Stimulated activated CD8-positive, alpha-beta memory T cell treated with anti-CD3 and anti-CD28 coated beads, Interleukin-12 subunit alpha, Interleukin-12 subunit beta, amount 100 ng/mL, for 24 hours (primary cell): ENCODE results near the gene EDEM1.
"Not testable (repeated sequence)": the region's sequence is repeated elsewhere in the genome, so short reads cannot be mapped to it uniquely, and the experiment has no call there.

Experiments
- DNase-seq: peaks from one replicate; pipeline ENCODE4 v3.0.0-alpha.2; 2020; ENCODE audit errors: extremely low read depth

Gene EDEM1

DNA sequence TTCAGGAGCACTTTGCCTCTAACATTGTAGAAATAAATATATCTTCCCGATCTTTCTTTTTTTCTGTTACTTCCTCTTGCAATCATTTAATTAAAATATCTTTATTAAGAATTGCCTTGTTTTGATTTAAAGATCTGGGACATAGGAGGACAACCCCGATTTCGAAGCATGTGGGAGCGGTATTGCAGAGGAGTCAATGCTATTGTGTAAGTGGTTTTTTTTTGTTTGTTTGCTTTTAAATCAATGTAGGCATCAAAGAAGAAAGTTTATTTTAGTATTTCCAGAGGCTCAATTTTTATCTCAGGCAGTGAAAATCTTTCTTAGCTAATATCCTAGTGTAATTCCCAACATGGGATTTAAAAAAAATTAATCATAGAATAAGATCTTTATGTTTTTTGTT lies 15.5 kb upstream of the EDEM1 start:
- DNase-seq, result no peak

DNA sequence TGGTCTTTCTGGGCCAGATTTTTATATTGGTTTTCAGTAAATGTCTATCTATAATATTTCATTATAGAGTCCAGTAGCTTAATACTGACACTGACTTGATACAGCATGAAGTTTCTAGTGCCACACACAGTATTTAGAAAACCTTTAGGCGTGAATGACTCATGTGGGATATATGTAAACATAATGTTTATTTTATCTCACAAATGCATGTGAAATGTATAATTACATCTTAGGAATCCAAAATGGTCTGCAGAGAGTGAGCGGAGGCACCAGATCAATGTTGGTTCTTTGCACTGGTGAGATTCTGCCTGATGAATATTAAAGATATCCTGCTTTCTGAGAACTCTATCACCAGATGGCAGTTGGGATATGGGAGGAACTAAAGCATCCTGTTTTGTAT lies 8.5 kb upstream of the EDEM1 start:
- not testable (repeated sequence) for DNase-seq

DNA sequence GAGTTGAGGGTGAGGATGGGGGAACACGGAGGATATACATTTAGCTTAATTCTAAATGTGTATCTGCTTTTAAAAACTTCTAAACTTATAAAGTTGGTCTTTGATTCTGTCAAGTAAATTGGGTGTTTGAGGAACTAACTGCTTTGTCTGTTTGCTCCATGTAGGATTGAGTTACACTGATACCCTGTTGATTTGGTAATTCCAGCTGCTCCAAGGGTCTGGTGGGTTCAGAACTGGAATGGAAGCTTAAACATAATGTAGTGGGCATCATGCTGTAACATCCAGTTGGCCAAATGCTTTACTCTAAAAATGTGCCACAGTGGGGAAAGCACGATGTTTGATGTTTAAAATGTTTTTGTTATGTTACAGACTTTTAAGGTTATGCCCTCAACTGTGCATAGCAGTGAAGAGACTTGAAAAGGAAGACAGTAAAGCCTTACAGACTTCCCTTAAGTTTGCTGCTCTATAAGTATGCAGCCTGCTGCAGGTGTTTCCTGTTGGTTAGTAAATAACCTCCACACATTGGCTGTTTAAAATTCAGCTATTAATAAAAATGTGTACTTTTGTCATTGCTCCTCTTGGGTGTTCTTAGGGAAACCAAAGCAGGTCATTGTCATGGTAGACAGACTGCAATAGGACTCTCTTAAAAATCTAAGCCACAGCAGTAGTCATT lies 5.9 kb upstream of the EDEM1 start:
- DNase-seq, result no peak

DNA sequence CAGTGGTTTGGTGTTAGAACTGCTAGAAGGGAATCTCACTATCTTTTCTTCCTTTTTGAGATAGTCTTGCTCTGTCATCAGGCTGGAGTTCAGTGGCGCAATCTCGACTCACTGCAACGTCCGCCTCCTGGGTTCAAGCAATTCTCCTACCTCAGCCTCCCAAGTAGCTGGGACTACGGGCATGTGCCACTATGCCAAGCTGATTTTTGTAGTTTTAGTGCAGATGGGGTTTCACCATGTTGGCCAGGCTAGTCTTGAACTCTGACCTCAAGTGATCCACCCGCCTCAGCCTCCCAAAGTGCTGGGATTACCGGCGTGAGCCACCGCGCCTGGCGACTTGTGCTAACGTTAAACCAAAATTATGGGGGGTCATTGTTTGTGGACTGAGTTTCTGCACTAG lies 3.8 kb upstream of the EDEM1 start:
- DNase-seq, result not testable (repeated sequence)

DNA sequence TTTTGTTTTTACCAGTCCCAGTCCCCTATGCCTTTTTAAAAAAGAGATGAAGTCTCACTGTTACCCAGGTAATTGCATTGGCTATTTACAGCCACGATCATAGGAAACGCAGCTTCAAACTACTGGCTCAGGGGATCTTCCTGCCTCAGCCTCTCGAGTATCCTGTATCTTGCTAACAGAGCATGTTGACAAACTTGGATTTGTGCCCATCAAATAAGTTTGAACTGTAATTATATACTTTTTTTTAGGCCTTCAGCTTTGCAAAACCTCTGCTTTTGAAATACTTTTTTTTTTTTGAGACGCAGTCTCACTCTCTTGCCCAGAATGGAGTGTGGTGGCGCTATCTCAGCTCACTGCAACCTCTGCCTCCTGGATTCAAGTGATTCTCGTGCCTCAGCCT lies 3.0 kb upstream of the EDEM1 start:
- no peak for DNase-seq

DNA sequence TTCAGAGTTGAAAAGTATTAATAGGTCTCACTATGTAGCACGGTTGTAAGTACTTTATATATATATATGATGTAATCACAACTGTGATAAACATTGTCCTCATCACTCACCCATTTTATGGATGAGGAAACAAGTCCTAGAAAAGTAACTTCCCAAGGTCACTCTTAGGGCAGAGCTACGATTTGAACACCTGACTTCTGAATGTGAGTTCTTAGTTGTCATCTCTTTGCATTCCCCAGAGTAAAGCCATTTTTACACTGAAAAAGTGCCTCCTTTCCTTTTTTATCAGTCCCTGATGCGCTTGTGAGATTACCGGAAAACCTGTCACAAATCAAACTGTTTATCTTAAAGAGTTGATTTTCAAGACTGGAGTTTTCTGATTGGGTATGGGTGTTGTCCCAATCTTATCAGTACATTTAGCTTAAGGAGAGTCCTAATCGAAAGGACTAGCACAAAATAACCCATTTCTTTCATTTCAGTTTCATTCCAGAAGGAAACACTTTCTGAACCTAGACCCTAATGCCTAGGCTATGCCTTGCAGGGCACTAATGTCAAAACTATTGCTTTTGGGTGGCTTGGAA lies 2.3 kb upstream of the EDEM1 start:
- DNase-seq, result no peak

DNA sequence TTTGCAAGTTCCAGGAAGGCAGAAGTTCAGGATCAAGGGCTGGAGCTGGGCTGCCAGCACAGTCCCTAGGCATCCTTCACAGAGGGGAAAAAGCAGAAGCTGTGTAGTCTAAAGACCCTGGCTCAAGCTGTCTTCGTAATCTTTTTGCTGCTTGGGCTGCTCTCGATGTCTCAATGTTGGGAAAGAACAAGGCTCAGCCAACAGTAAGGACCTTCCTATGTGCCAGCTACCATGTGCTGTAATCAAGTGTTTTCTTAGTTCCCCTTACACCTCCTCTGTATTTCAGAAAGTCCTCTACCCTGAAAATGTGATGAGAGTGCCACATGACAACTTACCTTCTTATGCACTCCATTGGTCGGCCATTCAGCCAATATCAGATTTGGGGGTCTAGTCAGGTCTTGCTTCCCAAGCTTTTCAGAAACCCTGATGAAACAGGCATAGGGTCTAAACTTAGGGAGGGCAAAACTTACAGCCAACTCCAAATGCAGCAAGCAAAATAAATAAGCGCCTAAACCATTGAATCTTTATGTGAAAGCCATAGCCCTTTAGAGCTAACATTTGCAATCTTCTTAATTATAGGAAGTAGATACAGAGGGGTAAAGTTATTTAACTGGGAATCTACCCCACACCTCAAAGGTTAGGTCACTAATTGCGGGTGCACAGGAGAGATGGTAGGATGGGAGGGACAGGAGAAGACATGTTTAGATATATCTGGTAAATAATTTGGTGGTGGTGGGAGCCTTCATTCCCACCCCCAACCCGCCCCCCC lies 1.2 kb upstream of the EDEM1 start:
- no peak for DNase-seq

DNA sequence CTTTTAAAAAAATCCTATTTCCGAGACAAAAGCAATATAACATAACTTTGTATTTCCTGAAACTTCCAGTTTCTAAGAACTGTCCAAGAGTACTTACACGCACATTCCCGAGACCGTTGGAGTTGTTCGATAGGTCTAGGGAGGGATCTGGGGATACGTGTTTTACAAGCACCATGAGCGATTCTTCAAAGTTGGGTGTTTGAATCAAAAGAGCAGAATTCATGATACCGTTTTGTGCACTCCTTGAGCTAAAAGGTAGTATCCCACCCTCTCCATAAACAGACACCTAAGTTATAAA lies 700 bp upstream of the EDEM1 start:
- DNase-seq, result no peak

DNA sequence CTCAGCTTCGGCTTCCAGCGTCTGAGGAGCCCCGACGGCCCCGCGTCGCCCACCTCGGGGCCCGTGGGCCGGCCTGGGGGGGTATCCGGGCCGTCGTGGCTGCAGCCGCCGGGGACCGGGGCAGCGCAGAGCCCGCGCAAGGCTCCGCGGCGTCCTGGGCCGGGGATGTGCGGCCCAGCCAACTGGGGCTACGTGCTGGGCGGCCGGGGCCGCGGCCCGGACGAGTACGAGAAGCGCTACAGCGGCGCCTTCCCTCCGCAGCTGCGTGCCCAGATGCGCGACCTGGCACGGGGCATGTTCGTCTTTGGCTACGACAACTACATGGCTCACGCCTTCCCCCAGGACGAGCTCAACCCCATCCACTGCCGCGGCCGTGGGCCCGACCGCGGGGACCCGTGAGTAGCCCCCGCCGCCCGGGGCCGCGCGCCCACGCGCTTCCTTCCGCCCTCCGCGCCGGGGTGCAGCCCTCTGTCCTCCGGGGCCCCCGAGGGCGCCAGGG lies 462 bp downstream of the EDEM1 start:
- DNase-seq, result no peak

DNA sequence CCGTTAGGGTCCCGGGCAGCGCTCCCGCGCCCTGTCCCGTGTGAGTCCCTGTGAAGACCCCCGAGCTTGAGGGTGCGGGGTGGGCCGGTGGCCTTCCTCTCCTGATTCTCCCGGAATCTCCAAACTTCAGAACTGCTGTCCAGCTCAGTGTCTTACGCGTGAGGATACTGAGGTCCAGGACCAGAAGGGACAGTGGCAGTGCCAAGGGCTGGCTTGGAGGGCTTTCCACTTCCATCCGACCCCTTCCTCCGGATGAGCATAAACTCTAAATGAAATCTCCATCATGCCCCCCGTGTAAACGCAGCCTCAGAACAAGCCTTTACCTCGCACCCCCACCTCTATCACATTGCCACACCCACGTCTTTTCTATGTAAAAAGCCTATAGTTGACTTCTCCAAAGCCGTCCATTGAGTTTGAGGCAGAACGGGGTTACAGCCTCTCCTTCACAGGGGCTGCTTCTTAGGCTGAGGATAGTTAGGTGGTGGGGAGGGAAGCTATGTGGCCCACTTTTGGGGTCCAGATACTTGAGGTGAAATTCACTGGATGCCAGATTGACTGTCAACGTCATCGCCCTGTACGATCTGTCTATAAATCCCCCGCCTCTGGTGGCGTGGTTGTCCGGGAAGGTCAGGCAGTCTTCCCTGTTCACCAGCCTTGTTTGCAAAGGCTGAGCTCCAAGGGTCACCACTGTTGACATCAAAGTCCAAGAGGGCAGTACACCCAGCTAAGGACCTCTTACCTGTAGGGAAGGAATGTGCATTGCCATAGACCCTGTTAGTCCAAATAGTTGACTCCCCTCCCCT lies 1.1 kb downstream of the EDEM1 start:
- no peak for DNase-seq

DNA sequence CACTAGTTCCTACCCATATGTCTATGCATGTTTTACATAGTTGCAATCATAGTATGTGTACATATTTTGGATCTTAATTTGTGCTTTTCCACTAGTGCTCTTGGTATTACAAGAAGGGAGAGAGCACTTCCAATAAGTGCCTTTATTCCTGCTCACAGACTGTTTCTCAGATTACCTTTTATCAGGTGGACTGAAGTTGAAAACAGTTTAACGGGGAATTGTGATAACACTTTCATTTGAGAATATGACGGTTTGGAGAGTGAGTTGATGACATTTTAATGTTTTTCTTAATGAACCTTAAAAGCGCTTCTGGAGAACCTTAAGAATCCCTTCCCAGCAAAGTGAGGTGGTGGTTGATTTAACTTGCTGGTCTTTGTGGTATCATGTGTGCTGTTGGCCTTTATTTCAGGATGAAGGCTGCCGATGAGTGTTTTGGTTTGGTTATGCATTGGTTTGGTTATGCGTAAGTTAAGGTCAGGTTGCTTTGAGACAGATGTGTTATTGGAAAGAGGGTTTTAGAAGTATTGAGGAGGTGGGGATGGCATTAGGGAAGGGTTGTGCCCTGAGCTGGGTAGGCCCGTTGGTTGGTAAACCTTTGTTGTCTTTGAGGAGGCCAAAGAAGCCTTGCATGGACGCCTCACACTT lies 2.8 kb downstream of the EDEM1 start:
- no peak for DNase-seq

DNA sequence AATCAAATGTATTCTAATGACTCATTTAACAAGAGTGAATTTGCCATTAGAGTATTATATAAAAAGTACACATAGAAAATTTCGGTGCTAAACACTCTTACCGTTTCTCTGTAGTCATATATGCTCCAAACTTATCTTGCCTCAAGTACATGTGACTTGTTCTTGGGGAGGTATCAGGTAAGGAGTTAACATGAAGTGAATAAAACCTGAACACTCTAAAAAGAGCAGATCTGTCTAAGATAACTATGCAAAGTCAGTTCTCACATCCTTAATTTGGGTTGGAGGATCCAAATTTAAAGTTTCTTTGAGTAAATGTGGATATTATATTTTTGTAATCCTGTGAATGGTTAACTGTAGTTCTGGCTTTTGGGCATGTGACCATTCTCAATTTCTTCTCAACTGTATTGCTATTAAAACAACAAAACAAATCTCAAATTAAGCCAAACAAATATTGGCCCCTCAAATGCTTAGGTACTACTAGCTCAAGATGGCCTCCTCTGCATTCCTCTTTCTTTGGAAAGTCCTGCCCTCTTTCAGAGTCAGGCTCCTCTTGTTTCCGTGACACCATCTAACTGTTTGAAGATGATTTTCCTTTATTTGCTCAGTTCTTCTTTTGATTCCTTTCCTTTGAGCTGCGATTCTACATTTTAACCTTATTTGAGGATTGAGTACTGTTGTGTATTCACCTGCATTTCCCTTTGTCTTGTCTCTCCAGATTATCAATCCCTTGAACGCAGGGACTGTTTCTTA lies 4.2 kb downstream of the EDEM1 start:
- DNase-seq, result no peak

DNA sequence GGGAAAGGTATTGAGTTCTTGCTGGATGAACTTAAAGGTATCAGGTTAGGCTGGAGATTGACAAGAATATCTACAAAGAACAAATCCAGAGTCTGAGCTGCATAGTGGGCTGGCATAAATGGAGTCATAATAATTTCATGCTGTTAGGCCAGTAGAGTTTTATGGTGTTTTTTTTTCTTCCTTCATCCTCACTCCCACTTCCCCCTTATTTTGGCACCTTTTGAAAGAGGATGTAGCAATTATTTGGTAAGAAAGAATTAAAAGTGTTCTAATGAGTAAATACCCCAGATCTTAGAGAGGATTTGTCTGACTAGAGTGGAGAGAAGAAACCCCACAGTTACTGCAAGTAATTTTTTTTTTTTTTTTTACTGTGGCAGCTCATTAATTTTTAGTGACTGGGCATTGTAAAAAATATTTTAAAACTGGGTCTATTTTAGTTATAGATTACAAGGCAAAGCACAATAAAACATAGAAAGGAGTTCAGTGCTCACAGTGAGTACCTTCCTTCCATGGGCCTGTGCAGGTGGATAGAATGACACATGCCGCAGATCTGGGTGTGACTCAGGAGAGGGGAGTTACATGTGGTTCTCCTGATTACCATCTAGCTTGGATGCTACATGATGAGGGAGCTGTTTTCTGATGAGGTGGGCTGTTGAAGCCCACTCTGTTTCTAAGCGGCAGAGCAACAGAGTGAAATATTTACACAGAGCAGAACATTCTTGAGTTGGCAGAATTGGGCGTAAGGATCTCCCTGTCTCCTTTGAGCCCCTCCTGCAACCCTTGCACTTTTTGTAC lies 5.3 kb downstream of the EDEM1 start:
- DNase-seq, result no peak

DNA sequence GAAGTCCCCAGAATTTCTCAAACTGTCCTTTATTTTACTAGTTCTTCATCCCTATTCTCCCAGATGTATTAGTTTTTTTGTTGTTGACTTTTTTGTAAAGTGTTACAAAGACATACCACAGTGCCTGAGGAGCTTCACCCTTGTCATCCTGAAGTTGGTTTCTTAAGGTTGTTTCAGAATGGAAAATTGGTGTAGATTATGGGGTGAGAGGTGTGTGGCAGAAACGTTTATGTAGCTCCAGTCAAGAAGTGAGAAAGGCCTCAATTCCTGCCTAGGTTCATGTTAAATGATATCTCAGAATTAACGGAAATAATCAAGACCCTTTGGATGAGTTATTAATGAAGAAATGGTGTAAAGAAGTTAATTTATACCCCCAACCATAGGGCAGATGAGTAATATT lies 6.8 kb downstream of the EDEM1 start:
- no peak for DNase-seq

DNA sequence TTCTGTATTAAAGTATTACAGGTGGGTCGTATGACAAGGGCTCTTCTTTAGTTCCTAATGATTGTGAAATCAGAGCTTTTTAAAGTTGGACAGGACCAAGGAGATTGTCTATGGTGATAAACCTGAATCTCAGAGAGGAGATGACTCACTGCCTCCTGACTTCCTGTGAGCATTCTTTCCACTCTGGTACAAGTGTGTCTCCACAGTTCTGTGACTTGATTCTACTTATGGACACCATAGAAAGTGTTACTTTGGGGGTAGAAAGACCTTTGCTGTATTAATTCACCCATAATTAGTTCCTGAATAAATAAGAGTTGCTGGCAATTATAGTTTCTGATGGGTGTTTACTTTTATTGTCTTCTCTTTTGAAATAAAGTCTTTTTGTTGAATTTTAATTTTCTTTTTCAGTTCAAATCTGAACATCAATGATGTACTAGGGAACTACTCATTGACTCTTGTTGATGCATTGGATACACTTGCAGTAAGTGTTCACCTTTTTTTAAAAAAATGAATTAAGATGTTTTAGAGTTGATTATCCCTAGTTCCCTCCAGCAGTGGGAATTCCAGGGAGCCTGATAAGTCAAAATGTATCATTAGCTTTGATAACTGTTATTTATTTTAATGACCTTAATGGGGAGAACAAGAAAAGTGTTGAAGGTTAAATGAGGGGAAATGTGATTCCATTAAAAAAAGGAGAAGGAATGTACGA lies 7.4 kb downstream of the EDEM1 start:
- DNase-seq, result no peak

DNA sequence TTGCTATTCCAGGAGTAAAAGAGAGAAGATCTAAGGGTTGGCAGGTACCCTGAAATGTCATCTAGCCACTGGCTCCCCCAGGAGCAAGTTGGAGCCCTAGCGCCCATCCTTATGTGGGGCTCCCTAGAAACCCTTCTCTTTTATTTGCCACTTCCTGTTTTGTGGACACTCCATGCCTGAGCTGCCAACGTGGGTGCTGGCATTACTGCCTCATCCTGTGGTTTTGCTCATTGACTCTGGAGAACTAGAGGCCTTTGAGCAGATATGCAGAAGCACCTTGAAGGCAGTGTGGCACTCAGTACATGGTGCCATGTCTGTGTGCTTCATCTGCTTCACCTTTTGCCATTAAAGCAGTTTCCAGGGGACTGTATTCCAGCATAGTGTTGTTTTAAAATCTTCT lies 8.1 kb downstream of the EDEM1 start:
- no peak for DNase-seq

DNA sequence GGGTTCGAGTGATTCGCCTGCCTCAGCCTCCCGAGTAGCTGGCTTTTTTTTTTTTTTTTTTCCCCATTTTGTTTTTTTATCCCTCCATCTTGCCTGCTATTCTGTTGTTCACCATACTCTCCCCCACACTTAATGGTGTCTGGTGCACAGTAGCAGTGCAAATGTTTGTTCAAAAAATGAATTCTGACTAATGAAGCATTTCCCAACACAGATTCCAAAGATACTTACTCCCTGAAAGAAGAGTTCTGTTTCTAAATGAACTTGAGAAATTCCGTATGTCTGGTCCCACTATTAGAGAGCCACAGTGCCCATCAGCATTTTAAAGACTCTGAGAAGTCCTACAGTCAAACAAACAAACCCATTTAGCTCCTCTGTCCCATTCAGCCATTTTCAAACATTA lies 9.5 kb downstream of the EDEM1 start:
- DNase-seq, result no peak

DNA sequence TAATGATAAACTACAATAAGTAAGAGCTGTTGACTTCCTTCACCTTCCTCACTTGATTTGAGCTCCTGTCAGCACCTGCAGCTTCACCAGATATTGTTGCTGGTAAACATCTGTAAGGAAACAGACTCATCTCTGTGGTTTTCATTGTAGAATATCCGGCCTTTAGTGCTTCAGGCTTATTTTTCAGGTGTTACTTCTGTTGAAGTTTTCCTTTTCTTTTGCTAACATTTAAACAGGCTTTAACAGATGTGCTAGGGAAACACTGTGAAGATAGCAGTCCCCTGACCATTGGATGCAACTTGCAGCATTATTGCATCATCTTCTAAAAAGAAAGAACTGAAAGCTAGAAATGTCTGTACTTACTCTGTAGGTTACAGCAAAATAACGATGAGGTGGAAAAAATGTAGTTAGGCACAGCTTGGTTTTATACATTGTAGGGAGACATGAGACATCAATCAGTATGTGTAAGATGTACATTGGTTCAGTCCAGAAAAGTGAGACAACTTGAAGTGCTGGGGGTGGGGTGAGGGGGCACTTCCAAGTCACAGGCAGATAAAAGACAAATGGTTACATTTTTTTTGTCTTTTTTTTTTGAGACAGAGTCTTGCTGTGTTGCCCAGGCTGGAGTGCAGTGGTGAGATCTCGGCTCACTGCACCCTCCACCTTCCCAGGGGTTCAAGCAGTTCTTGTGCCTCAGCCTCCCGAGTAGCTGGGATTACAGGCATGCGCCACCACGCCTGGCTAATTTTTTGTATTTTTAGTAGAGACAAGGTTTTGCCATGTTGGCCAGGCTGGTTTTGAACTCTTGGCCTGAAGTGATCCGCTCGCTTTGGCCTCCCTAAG lies 10.2 kb downstream of the EDEM1 start:
- no peak for DNase-seq

DNA sequence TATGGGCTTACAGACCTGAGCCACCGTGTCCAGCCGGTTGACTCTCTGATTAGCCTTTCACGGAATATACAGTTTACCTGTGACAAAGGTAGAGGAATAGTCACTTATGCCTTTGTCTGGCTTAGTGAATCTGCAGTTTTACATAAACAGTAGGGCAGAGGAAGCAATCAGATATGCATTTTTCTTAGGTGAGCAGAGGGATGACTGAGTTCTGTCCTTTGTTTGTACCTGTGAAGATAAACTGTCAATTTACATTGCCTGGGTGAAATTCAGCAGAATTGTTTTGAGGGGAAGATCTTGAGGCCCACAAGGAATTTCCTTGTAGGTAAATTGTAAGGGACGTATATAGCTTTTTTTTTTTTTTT lies 10.8 kb downstream of the EDEM1 start:
- no peak for DNase-seq
